ENCODE data around the gene MEG3.

MEG3 gene

DNA sequence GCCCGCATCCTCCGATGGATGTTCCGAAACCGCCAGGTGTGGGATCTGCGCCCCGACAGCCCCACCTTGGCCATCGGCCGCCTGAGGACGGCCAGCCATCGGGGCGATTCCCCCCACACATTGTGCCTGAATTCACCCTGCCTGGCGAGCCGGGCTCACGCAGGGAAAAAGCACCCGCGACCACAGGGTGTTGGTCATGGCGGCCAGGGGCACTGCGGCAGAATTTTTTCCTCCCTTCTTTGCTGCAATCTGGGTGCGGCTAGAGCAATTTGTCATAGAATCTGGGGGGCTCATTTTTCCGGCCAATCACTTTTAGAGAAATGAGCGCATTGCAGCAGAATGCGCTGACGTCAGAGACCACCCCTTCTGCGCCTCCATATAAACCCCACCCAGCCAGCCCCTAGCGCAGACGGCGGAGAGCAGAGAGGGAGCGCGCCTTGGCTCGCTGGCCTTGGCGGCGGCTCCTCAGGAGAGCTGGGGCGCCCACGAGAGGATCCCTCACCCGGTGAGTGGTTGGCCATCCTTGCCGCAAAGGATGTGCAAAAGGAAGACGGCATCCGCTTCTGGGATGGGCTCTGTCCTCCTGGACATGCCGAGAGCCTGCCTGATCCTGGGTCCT lies at the start of gene MEG3:
TSS of gene MEG3 (plus strand) at position 406 of the 619 bp plus-strand sequence.
- peak in 17 of 51 donors; percentile 12 to 50 (median 28) for DNase-seq

DNA sequence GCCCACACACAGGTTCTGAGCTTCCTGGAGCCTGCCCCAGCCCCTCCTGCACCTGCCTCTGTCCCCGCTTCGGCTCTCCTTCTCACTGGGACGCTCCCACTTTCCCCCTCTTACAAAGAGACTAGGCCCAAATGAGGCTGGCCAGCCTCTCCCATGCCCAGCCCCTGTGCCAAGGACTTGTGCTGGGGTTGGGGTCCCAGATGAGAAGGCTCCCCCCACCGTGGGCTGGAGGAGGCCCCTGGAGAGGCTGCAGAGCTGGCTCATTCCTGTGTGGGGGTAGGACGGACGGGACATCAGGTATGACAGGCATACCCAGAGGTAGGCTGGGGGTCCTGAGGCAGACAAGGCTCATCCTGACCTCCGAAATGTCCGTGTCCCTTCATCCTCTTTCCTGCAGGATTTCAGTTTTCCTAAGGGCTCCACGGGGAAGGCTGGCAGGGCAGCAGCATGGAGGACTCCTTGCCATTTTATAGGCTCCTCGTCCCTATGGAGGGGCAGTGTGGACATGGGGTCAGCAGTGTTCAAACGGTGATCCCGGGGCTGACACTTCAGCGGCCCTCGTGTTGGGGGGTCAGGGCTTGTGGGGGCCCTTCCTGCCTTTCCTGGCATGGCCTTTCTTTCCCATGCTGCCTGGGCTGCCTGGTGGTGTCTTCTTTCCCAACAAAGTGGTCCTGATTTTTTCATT lies 49.1 kb upstream of the MEG3 start:
- DNase-seq = no peak

DNA sequence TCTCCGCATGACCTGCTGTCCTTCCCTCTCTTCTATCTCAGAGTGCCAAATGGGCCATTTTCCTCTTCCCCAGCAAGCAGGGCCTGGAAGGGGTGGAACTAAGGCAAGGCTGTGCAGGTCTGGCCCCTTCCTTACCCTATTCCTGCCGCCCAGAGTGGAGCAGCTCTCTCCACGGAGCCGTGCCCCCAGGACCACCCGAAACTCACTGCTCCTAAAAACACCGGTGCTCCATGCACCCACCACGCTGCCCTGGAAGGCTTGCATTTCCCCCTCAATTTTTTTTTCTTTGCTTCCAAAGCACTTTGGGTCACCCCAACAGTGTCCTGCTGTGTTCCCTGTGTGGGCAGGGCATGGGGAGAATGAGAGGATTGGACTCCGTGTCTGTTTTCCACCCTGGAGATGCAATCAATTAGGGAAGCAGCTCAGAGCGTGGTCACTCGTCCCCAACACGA lies 48.5 kb upstream of the MEG3 start:
- DNase-seq = no peak

DNA sequence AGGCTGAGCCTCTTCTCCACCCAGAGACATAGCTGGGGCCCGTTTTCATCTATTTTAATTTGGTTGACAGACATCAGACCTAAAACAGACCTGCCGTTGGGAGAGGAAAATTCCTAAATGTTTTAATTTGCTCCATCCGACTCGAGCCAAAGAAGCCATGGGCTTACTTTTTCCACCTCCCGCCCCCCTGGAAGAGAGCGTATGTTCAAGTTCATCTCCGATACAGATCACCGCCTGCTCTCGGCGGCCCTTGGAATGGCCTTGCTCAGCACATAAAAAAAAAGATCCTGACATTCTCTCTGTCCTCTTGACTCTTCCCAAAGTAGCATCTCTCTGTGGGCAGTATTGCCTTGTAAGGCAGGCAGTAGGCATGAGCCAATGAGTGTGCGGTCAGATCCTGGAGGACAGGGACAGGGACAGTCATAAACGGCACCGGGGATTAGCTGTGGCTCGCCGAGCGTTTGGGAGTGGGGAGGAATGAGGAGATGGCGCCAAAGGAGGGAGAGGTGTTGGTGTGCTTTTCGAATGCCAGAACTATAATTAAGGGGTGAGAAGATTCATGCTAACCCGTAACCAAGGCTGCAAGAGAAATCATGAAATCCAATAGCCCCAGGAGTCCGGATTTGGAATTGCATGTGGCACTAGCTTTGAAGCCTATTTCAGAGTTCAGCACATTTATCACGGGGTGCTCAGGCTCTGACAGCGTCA lies 47.9 kb upstream of the MEG3 start:
- no peak for DNase-seq

DNA sequence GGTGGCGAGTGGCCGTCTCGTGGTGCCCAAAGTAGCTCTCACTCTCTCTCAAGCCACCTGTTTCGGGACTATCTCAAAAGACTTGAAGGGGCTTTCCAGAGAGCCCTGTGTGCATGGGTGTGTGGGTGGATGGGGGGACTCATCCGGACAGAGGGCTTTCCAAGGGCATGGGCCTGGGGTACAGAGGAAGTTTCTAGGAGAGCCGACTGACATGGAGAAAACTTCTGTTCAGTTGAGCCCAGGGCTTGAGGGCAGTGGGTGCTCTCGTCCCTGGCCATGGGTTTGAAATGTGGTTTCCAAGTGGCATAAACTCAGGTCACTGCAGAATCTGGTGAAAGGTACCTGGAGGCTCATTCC lies 47.4 kb upstream of the MEG3 start:
- no peak for DNase-seq

DNA sequence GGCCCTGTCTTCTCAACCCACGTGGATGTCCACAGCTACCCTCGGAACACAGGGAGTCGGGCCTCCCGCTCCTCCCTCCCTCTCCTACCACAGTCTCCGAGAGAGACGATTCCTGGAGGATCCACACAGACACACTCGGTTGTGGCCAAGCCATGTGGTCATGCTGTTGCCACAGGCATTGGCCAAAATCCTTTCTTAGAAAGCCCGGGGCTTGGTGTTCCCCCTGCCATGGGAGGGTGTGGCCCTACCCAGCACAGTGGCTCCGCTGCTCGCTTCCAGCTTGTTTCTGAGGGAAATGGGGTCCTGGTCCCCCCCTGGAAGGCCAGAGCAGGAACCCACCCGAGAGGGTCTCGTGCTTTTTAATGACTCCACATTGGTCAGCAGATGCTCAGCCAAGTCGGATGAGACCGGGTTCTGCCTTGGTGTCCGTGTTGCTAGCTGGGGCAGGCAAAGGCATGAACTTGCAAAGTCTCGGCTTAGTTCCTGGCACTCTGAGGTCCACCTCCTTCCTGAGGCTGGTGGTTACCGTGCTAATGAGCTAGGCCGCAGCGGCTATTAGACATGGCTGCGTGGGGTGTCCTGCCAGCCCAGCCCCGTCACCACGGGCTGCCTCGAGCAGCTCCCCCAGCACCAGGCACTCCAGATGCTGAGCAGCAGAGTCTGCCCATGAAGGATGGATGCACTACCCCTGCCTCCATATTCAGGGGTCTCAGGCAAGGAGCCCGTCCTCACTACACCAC lies 46.8 kb upstream of the MEG3 start:
- DNase-seq = no peak

DNA sequence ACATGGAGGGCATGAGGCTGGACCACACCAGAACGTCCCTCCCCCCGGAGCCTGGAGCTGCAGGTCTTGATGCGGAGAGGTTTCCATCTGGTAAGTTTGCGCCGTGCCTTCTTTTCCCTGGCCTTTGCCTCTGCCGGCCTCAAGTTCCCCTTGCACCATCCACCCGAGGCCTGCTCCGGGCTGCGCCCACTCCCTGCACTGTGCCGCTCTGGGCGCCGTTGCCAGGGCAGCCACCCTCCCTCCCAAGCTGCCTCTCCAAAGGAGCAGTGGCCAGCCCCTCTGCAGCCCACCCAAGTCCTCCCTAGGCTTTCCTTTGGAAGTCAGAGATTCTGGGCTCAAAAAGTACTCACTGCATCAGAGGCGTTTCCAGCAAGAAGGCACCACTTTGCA lies 46.2 kb upstream of the MEG3 start:
- DNase-seq = no peak

DNA sequence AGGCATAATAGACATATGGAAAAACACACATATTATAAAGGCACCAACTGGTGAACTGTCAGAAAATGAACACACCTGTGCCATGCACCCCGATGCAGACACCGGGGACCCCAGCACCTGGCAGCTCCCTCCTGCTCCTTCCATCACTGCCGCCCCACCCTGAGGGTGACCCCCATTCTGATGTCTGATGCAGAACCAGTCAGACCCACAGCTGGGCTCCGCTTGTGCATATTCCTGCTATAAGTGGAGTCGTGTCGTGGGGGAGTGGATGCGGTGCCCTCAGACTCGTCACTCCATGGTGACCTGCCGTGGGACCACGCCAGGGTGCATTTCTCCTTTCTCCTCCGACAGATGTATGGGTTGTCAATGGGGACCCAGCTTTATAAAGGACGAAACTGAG lies 45.7 kb upstream of the MEG3 start:
- no peak for DNase-seq

DNA sequence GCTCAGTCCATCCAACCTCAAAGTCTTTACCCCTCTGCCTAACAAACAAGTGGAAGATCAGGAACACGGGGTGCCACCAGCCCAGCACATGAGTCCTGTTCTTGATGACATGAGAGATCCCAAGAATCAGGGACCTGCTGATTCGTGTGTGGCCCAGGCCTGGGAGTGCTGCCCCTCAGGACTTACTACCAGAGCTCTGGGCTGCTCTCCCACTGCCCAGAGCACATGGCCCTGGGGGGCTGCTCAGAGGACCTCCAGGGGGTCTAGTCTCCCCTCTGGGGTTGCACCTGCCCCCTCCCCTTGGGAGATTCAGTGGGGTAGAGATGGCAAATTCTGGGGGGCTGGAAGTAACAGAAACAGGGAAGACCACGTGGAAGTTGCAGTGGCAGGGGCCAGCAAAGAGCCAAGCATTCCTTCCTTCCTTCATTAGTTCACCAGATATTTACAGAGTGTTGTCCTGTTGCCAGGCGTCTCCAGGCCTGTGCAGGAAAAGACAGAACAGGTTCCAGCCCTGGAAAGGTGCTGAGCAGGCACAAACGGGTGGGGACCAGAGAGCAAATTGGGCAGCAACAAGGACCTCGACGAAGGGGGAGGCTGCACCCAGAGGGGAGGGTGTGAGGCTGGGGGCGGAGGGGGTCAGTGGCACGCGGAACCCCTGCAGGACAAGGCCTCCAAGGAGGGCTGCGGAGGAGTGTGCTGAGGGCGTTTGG lies 45.1 kb upstream of the MEG3 start:
- no peak for DNase-seq

DNA sequence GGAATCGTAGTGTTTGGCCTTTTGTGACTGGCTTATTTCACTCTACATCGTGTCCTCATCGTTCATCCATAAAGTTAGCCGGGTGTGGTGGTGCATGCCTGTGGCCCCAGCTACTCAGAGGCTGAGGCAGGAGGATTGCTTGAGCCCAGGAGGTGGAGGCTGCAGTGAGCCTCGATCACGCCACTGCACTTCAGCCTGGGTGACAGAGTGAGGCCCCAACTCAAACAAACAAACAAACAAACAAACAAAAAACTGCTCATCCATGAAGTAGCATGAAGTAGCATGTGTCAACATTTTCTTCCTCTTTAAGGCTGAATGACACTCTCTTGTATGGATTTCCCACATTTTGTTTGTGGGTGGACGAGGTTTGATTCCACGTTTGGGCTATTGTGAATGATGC lies 44.0 kb upstream of the MEG3 start:
- no peak for DNase-seq

DNA sequence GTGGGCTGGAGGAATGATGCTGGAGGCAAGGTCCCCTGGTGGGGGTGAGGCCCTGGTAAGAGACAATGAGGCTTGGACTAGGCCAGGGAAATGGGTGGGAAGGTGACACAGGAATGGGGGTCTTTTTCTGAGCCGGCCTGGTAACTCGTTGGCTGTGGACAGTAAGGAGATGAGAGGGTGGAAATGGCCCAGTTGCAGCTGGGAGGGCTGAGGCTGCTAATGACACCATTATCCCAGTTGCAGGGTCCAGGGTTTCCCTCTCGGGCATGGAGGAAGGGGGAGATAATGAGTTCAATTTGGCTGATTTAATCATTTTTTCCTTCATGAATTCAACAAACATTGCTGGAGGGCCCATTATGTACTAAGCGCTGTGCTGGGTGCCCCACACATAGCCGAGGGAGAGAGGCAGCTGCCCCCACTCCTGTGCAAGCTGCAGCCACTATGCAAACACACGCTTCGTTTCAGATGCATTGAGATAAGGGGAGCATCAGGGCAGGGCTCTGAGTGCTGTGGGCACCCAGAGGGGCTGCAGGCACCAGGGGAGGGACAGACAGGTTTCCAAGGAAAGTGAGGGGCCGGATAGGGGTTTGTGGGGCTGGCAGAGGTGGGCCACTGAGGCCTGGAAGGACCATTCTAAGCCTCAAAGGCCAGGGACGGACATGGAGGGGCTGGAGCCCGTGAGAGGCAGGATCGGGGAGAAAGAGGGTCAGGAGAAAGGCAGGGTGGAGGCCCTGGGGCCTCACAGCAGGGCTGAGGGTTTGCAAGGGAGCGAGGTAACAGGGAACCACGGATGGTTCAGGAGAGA lies 43.2 kb upstream of the MEG3 start:
- DNase-seq = no peak

DNA sequence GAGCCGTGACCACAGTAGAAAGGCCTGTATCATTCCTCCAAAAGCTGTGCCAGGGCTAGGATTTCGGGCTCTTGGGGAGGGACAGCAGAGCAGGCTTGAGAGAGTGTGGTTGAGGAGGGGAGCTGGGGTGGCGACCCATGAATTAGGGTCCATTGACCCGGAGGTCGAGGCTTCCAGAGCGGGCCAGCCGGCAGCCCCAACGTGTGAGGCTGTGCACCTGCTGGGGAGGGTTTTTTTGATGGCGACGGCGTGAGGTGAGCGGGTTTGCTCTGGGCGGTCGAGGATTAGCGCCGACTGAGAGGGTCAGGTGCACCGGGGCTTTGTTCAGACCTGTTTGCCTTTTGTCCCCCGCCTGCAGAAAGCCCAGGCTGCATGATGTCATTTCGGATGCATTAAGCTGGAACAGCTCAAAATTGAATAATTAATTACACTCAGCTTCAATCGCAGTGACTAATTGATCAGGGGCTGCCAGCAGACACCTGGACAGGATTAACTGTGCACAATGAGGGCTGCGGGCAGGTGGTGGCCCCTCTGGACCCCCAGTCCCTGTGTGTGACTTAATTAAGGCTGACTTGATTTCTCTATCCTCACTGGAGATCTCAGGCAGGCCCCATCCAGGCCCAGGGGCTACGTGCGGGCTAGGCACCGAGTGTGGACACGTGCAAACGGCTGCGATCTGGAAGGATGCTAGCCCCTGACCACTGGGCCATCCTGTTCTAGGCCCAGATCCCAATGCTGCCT lies 42.1 kb upstream of the MEG3 start:
- DNase-seq = no peak

DNA sequence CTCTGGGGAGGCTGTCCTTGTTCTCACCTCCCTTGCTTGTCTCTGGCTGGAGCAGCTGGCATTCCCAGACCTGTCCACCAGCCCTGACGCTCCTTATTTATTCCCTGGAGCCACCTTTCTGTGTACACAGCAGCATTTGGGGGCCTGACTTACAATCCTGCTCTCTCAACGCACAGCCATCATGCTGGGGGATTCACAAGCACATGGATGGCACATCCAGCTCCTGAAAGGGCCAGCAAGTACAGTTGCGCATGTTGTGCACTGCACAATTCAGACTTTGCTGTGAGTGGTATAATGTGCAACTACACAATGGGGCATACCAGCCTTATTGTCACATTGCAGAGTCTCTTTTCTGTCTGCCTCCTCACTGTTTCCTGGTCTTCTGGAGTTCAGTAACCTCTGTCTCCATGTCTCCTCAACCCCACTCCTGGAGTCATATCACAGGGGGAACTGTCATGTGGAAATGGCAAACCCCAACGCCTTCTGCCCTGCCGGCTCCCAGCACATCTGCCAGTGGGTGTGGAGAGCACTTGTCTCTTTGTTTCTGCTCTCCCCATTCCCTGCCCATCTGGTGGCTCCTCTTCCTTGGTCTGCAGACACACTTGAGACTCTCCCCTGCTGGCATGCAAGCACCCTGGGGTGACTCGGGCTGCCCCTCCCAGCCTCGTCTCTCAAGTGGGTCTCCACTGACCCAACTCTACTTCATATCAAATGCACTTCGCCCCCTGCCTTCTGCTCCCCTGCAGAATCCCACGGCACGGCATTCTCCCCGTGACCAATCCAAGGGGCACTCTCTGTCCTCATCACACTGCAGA lies 41.2 kb upstream of the MEG3 start:
- DNase-seq = no peak

DNA sequence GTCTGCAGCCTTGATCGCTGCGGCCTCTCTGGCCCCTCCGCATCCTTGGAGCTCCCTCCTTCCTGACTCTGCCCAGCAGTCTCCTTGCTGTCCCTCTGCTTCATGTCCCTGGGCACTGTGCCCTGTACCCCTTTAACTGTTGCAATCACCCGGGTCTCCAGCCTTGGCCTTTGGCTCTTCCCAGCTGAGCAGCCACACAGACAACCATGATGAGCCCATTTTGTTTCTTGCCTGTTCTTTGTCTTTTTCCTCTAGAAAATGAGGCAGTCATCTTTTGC lies 40.6 kb upstream of the MEG3 start:
- DNase-seq = no peak

DNA sequence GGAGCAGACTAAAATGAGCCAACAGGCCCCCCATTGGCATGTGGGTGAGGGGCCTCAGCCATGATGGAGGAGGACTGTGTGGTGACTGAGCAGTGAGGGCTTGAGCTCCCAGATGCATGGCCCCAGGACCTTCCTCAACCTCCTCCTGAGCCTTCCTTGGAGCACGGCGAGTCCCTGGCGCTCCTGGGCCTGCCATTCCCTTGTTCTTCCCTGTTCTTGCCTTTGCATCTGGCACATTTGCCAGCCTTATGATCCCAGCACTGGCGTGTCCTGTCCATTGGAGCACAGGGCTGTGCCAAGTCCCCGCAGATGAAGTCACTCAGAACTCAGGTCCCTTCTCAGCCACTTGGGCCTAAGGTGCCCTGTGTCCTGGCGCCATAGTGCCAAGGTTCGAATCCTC lies 40.3 kb upstream of the MEG3 start:
- no peak for DNase-seq

DNA sequence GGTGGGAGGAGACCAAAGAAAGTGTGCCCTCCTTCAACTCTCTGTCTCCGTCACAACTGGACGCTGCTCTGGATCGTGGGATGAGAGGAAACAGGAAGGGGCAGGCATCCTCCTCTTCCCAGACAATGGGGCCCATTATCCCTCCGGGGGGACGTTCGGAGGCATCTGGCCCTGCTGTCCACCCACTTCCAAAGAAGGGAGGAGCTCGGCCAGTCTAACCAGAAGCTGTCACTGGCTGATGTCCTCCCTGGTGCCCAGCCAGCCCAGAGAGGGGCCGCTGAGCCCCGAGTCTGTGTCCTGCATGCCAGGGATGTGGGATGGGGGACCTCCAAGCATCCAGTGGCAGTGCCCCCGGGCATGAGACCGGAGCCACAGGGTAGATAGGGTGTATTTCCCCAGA lies 39.8 kb upstream of the MEG3 start:
- peak in 27 of 51 donors; percentile 5 to 64 (median 29) for DNase-seq

DNA sequence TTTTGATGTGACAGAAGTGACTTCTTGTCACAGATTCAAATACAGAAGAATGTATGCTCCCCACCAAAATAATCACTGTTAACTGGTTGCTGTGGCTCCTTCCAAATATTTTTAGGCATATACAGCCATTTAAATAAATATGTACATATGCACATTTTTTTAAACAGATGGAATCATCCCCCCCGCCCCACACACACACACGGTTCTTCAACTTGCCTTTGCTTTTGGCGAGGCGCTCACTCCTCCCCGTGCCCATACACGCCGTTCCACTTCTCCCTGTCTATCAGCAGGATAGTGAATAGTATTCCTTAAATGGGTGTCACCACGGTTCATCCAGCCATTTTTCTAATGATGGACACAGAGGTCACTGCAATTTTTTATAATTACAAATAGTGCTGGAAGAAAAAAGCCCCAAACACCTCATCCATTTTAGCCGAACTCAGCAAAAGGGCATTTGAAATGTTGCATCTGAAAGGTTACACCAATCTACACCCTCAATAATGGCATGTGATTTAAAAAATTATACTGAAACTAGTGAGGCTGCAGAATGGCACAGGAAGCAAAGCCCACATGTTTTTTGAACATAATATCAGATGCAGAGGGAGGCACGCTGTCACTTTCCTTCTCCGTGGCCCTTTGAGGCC lies 39.2 kb upstream of the MEG3 start:
- no peak for DNase-seq

DNA sequence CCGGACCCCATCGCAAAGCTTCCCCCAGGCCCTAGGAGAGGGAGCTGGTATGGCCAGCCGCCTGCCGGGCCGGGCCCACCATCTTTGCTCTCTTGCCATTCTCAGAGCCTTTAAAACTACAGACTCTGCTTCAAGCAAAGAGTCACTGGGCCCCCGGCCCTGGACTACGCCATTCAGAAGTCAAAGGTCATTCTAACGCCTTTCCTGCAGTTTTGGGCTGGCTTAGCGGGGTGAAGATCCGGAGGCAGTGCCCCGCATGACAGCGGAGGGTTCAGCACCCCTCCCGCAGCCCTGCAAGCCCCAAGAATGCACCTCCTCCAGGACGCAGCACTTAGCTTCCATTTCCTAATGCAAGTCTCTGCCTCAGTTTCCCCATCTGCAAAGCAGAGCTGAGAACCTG lies 38.3 kb upstream of the MEG3 start:
- DNase-seq = no peak

DNA sequence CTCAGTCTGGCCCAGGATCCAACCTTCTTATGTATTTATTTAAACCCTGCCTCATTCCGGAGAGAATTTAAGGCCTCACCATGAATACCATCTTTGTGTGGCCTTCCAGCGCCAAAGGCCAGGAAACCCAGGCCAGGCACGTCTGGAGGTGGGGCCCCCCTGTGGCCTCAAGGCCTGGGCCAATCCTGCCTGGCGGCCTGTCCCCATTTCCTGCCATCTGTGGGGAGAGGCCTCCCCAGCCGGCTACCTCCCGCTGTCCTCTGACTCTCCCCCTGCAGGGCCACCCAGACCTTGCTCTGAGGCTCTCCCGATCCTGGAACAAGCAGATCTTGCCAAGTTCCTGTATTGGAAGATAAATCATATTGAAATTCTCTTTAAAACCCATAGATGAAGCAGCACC lies 37.4 kb upstream of the MEG3 start:
- DNase-seq = peak in 1 of 51 donors; percentile 7

Data from hypothalamus (tissue), 51 donors.